DMS79 (cell line): ENCODE results near the gene EEA1.

Experiments
- DNase-seq: peaks from one replicate; lab custom pipeline; 2025; lab: John Stamatoyannopoulos, UW

Gene EEA1

DNA sequence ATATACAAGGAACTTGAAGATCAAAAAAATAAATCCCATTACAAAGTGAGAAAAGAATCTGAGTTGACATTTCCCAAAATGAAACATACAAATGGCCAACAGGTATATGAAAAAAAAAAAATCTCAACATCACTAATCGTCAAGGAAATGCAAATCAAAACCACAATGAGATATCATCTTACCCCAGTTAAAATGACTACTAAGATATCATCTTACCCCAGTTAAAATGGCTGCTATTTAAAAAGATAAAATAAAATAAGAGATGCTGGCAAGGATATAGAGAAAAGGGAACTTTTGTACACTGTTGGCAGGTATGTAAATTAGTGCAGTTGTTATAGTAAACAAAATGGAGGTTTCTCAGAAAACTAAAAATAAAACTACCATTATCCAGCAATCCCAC lies 181.9 kb downstream of the EEA1 start:
- no peak for DNase-seq

DNA sequence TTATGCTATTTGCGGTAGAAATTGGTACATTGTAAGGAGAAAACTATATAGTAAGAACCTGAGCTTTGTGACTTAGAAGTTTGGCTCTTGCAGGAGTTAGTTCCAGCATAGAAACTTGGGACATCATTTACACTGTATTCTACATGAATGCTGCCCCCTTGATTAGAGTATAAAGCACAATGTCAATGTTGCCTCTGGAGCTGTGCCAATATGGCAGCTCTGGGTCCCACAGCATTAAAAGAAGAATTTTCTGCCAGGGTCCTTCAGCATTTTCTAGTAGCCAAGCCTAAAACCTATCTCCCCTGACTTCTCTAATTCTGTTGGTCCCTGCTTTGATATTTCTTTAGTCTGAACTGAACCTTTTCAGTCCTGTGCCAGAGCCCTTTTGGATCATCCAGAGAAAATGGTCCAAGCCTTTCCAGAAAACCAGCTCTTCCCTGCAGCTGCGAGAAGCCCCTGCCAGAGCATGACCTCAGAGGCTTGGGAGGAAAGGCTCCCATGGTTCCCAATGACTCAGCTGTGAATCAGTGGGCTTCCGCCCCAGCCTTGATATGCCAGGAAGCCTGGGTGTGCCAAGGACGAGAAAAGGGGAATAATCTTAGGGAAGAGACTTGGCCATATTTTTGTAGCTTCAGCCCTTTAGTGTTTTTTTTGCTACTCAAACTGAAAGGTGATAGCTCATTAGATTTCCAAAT lies 183.1 kb downstream of the EEA1 start:
- DNase-seq = no peak

DNA sequence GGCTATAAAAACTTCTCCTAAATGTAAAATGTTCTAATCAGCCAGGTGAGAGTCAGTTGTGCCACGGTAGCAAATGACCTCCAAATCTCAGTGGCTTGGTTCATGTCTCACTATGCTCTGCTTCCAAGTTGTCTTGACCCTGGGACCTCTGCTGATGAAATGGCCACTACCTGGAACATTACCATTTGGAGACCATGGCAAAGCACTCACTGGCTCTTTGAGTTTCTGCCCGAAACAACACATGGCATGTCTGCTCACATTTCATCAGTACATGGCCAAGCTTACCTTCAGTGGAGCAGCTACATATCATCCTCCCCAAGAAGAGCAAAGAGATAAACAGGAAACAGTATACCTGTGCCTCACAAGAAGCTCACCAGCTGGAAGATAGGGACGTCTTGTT lies 186.1 kb downstream of the EEA1 start:
- DNase-seq = no peak

DNA sequence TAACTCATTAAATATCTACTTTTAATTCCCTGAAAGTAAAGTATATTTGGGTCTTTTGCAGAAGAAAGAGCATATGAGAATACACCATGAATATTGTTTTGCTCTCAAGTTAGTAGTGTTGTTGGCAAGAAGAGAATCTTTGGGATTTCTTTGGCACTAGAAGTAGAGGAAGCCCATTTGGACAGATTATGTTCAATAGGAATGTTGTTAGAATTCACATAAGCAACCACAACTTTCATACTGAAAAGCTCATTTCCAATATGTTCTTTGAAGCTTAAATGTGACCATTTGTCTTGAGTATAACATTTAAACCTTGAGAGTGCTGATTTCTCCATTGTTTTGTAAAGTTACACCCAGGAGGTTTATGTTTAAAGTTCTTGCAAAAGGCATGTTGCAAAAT lies 188.7 kb downstream of the EEA1 start:
- no peak for DNase-seq

DNA sequence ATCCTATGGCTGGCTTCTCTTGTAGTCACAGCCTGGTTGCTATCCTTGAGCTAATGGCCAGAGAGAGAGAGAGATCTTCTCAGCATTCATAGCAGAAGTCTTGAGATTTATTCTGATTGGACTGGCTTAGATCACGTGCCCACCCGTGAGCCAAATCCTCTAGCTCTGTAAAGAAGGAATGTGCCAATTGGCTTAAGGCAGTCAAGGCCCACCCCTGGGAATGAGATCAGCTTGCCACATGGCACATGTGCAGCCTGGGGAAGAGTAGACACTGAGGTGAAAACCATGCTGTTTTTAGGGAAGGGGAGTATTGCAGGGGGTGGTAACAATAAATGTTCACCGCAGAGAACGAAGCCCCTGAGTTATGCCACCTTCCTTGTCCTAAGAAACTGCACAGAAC lies 190.0 kb downstream of the EEA1 start:
- no peak for DNase-seq

DNA sequence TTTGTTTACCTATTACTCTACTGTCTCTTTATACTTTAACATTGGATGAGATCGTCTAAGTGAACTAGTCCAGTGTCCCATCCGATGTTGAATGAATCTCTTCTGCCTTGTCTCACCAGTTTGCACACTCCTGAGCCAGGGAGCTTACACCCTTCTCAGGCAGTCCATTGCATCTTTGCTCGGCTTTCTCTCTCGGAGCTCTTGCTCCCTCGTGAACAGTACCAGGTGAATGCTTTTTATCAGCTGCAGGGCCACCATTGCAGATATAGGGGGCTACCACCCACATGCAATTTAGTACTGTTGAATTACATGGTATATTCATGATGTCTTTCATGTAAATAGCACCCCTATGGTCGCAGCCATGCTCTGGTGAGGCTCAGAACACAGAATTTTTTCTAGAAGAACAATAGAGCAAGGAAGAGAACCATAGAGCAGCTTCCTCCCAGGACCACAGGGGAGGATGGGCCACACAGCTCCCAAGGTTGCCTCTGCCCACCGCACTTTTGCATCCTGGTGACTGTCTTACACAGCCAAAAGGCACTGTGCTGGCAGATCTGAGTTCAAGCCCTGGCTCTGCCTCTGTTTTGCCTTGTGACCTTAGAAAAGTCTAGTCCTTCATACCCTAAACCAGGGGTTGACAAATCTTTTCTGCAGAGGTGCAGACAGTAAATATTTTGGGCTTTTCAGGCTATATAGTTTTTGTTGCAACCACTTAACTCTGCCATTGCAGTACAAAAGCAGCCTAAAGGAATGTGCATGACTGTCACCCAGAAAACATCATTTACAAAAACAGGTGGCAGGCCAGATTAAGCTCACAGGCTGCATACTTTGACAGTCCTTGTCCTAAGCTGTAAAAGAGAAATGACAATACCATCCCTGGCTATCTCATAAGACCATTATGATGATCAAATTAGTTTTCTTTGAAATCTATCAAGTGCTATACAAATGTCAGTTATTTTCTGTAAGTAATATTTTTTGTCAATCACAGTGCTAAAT lies 190.9 kb downstream of the EEA1 start:
- no peak for DNase-seq

DNA sequence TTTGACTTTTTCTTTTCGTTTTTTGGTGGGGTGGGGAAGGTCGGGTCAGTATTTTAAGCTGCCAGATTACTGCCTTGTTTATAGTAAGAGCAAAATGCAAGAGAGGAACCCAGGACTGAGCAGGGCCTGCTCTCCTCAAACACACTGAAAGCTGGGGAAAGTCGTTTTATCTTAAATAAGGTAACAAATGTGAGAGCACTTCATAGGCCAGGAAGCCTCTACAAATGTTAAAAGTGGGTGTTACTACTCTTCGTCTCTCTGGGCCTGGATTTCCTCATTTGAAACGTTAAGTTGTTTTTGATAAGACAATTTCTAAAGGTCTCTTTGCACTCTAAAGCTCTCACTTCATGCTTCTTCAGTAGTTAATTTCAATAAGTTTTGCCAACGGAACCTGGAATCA lies 192.5 kb downstream of the EEA1 start:
- no peak for DNase-seq

DNA sequence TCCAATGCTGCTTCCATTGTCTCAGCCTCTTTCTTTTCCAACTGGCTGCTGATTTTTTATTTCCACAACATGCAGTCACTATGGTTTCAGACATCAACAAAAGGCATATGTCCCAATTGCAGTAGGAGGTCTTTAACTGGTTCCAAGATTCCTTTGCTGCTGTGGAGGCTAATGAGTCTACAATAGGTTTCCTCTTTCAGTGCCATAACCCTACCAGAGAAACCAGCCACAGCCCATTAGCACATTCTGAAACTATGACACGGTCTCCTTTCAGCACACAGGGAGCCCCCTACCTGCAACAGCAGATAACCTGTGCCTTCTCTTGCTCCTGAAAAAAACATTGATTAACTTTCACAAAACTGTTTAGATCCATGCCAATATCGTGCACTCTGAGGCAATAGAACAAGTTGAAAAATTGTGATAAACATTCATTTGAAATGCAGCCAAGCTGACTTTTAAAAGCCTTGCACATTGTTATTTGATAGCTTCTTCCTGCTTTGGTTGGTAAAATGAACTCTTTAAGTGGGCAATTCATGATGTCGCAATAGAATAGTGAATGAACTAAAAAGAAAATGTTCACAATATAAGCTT lies 193.9 kb downstream of the EEA1 start:
- peak; percentile 38 for DNase-seq

DNA sequence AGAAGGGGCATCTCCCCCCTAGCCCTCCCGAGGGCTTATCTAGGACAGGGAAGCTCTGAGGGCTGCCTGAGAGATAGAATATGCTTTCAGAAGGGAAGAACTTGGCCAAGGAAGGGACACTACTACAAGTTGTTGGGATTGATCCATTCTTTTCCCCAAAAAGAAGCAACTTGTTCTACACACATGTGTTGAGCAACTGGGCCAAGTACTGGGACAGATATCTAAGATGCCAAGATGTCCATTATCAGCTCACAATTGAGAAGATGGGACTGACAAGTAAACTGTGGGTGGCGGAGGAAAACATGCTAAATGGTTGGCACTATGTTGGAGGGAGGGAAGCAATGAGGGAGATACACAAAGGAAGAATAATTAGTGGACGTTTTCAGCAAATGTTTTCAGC lies 195.4 kb downstream of the EEA1 start:
- DNase-seq = no peak

DNA sequence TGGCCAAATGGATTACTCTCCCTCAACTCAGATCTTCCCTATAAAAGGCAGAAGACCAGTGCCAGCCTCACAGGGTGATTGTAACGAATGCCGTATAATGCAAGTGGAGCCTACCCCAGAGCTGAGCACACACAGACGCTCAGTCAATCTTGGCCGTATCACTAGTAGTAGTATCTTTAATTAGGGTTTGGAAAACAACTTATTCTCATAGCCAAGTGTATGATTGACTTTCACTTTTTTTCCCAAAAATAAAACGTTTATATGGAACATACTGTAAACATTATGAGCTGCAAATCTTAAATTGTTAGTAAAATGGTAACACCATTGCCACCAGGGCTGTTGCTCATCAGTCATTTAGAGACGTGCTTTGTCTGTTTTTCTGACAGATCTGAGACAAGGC lies 195.9 kb downstream of the EEA1 start:
- no peak for DNase-seq

DNA sequence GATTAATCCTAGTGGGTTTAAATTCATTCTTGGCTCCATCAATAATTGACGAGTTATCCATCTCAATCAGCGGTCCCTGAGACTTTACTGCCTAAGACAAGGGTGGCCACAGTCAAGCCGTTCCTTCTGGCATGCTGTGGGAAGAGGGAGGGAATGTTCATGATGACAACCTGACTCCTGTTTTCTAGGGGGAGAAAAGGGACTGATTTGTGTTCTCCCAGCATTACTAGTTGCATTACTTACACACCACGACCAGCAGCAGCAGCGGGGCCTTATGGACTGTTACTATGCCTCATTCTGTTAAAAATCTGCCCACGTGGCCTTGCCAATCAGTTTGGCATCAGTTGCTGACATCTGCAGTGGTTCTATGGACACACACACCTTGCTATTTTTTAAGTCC lies 196.4 kb downstream of the EEA1 start:
- DNase-seq = no peak

DNA sequence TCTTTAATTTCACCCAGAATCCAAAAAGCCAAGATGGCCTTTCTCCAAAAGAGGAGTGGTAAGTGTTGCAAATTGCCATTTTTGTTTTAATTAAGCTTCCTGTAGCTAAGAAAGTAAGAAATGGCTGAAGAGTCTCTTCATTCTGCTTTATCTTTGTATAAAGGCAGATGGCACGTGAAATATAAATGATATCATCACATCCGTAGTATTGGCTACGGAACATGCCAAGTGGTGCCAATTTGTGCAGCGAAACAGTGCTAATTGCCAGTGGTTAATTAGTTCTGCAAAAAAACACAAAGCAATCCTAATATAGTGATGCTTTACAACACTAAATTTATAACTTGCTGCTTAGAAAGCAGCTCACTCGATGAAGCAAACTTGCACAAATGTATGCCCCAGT lies 196.9 kb downstream of the EEA1 start:
- DNase-seq = no peak

DNA sequence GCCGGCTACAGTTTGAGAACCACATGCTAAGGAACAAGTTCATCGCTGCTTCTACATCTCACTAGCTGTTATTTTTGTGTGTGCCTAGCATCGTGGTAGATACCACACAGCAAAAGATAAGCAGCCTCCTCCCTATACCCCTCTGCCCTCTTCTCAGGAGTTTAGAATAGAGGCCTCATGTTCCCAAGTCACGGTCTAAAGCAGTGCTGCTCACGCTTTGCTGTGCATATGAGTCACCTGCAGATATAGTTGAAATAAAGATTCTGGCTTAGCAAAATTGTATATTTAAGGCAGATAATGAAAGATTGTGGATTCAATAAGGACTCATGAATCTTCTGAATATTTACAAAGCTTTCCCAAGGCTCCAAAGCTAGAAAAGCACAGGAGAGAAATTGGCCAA lies 198.3 kb downstream of the EEA1 start:
- DNase-seq = no peak

DNA sequence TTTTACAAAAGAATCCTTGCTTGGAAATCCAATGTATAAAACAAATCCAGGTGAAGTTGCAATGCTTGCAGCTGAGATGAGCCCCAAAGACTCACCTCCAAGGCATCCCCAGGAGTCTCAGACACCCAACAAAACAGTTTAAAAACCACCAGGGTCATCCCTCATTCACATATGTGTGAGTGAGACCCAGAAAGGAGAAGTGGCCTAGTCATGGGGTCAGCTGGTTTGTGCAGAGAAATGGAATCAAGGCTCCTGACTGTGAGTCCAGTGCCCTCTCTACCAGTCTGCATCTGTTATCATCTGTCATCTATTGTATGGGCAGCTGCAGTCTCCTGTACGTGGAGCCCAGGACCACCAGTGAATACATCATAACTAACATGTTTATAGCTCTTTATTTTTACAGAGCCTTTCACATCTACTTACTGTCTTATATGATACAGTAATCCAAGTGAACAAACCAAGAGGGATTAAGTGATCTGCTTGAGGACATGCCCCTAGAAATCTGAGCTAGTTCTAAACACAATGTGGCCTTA lies 199.3 kb downstream of the EEA1 start:
- DNase-seq = no peak

DNA sequence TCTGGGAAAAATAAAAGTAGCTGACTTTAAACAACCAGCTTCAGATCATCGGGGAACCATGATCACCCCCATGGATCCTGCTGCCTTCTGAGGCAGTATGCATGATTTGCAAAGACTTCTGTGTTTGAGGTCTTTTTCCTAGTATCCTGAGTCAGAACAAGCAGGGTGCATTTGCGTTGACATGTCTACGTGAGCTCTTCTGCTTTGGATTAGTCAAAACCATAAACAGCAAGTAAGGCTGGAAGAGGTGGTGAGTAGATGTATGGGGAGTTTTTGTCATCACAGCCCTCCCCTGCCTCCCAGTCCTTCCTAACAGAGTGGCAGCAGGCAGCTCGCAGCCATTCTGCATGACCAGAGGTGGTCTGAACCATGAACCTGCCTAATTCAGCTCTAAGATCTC lies 202.2 kb downstream of the EEA1 start:
- no peak for DNase-seq

DNA sequence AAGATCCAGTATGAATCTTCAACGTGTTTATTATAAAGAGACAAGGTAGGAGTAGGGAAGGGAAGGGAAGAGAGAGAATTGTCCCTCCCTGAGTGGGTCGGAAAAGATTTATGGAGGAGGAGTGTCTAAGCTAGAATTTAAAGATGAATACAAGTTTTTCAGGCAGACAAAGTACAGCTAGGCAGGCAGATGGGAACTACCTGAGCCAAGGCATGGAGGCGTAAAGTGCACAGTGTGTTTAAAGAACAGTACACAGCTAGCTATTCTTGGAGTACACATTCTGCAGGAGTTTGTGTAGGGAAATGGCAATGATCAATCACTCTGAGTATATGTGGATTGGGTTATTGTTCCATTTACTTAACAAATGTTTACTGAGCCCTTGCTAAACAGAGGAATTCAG lies 206.2 kb downstream of the EEA1 start:
- no peak for DNase-seq

DNA sequence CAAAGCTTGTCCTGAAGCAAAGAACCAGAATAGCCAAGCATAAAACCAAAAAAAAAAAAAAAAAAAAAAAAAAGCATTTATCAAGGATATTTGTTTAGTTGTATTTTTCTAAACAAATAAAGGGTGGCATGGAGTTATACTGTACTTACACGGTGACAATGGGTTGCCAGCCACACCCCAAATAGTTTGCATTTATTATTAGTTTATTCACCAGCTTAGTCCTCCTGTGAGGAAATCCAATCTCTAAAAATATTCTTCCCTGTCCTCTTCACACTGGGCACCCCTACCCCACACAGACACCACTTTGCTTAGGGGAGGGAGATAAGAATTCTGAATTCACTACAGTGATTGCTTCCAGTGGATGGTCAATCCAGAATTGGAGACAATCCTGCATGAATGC lies 207.4 kb downstream of the EEA1 start:
- DNase-seq = no peak

DNA sequence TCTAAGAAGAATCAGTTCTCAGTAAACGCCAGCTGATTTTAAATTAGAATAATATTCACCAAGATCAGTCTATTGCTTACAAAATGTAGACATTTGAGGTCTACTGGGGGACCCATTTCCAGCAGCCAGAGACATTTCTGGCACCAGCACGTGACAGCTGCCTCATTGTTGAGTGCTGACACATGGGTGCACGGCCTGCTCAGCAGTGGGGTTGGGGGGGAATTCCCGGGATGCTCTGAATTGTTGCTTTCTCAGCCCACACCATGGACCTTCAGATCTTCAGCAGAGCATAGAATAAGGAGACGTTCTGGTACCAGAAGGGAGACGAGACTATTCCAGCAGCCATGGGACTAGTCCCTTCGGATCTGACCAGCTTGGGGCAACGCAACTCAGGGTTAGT lies 208.0 kb downstream of the EEA1 start:
- no peak for DNase-seq
